Naive thymus-derived CD8-positive, alpha-beta T cell (primary cell): ENCODE data around the gene HBQ1. TPM values are rescaled to one million over a fixed set of nuclear protein-coding genes. Genes with fewer than 3 reads are reported as not detected.

Source experiments
- polyA plus RNA-seq, 3 donors: library from polyadenylated mRNA; unstranded; fragments of 300-500 nt; fragmentation: Illumina TruSeq; gene quantifications; one replicate each; pipeline ENCODE4 v1.2.3, GENCODE V29; 2021
- total RNA-seq, 8 experiments: library from RNA in 2 of 8; stranded (reverse) in 2 of 8; gene quantifications; one replicate each; pipeline ENCODE4 v1.2.3 and lab custom pipeline; 2021 to 2026

HBQ1 gene
- total and polyA plus RNA-seq, 5 experiments from 2014 or later: 0.71 TPM; not detected in 4

Other genes with a start within 250 kb of the HBQ1 start
- gene POLR3K, start 126.9 kb upstream of the HBQ1 start, total RNA-seq: 10 to 100 TPM; 16.2 to 17.1 TPM
- 10 to 100 TPM; 20.9 to 29.5 (median 23.1) TPM for gene POLR3K, start 126.9 kb upstream of the HBQ1 start, polyA plus RNA-seq
- gene SNRNP25, start 126.6 kb upstream of the HBQ1 start, total RNA-seq: 10 to 100 TPM in 1 of 2 experiments, 1 to 10 TPM in 1; 9.5 to 11.3 TPM
- 10 to 100 TPM; 20.2 to 30.2 (median 22.3) TPM for gene SNRNP25, start 126.6 kb upstream of the HBQ1 start, polyA plus RNA-seq
- gene RHBDF1, start 107.8 kb upstream of the HBQ1 start, total RNA-seq: not detected
- gene RHBDF1, start 107.8 kb upstream of the HBQ1 start, polyA plus RNA-seq: under 1 TPM in 1 of 3 donors, not detected in 2; 0.50 TPM
- gene MPG, start 102.2 kb upstream of the HBQ1 start, total RNA-seq: 10 to 100 TPM; 24.5 to 27.2 TPM
- gene MPG, start 102.2 kb upstream of the HBQ1 start, polyA plus RNA-seq: 10 to 100 TPM; 46.0 to 57.7 (median 51.8) TPM
- gene NPRL3, start 41.8 kb upstream of the HBQ1 start, total RNA-seq: 10 to 100 TPM; 40.7 to 41.3 TPM
- gene NPRL3, start 41.8 kb upstream of the HBQ1 start, polyA plus RNA-seq: 10 to 100 TPM in 2 of 3 donors, 1 to 10 TPM in 1; 5.9 to 16.2 (median 13.1) TPM
- gene HBZ, start 27.8 kb upstream of the HBQ1 start, total RNA-seq: not detected
- not detected for gene HBZ, start 27.8 kb upstream of the HBQ1 start, polyA plus RNA-seq
- gene HBM, start 14.5 kb upstream of the HBQ1 start, total RNA-seq: not detected
- gene HBM, start 14.5 kb upstream of the HBQ1 start, polyA plus RNA-seq: not detected
- not detected for gene HBA2, start 7.6 kb upstream of the HBQ1 start, total RNA-seq
- gene HBA2, start 7.6 kb upstream of the HBQ1 start, polyA plus RNA-seq: 1 to 10 TPM in 1 of 3 donors, under 1 TPM in 1, not detected in 1; 0.89 to 8.6 TPM
- gene HBA1, start 3.8 kb upstream of the HBQ1 start, total RNA-seq: not detected
- gene HBA1, start 3.8 kb upstream of the HBQ1 start, polyA plus RNA-seq: 1 to 10 TPM in 1 of 3 donors, not detected in 2; 1.7 TPM
- gene LUC7L, start 49.0 kb downstream of the HBQ1 start, total RNA-seq: 100 to 1,000 TPM; 193 to 194 TPM
- 10 to 100 TPM in 1 of 3 donors, 1 to 10 TPM in 2; 4.5 to 11.9 (median 7.2) TPM for gene LUC7L, start 49.0 kb downstream of the HBQ1 start, polyA plus RNA-seq
- gene FAM234A, start 54.4 kb downstream of the HBQ1 start, total RNA-seq: 10 to 100 TPM; 36.7 to 46.5 TPM
- 10 to 100 TPM; 18.8 to 46.4 (median 34.4) TPM for gene FAM234A, start 54.4 kb downstream of the HBQ1 start, polyA plus RNA-seq
- gene RGS11, start 95.5 kb downstream of the HBQ1 start, total RNA-seq: not detected
- not detected for gene RGS11, start 95.5 kb downstream of the HBQ1 start, polyA plus RNA-seq
- gene ARHGDIG, start 100.1 kb downstream of the HBQ1 start, total RNA-seq: under 1 TPM in 1 of 2 experiments, not detected in 1; 0.68 TPM
- gene ARHGDIG, start 100.1 kb downstream of the HBQ1 start, polyA plus RNA-seq: not detected
- gene PDIA2, start 102.7 kb downstream of the HBQ1 start, total RNA-seq: under 1 TPM in 1 of 2 experiments, not detected in 1; 0.44 TPM
- gene PDIA2, start 102.7 kb downstream of the HBQ1 start, polyA plus RNA-seq: not detected
- 10 to 100 TPM; 40.7 to 44.0 TPM for gene AXIN1, start 172.3 kb downstream of the HBQ1 start, total RNA-seq
- 1 to 10 TPM; 1.6 to 4.1 (median 2.2) TPM for gene AXIN1, start 172.3 kb downstream of the HBQ1 start, polyA plus RNA-seq
- 10 to 100 TPM; 32.4 to 33.3 TPM for gene MRPL28, start 190.1 kb downstream of the HBQ1 start, total RNA-seq
- gene MRPL28, start 190.1 kb downstream of the HBQ1 start, polyA plus RNA-seq: 10 to 100 TPM; 57.4 to 66.6 (median 64.7) TPM
- 10 to 100 TPM; 80.1 to 80.4 TPM for gene PGAP6, start 201.5 kb downstream of the HBQ1 start, total RNA-seq
- 10 to 100 TPM; 19.5 to 38.1 (median 22.0) TPM for gene PGAP6, start 201.5 kb downstream of the HBQ1 start, polyA plus RNA-seq
- gene NME4, start 216.7 kb downstream of the HBQ1 start, total RNA-seq: 10 to 100 TPM; 29.7 to 33.2 TPM
- 10 to 100 TPM; 38.9 to 61.9 (median 60.7) TPM for gene NME4, start 216.7 kb downstream of the HBQ1 start, polyA plus RNA-seq
- gene DECR2, start 221.4 kb downstream of the HBQ1 start, total RNA-seq: 10 to 100 TPM in 1 of 2 experiments, 1 to 10 TPM in 1; 8.5 to 10.8 TPM
- gene DECR2, start 221.4 kb downstream of the HBQ1 start, polyA plus RNA-seq: 10 to 100 TPM in 1 of 3 donors, 1 to 10 TPM in 2; 7.4 to 12.2 (median 8.5) TPM
- gene RAB11FIP3, start 245.2 kb downstream of the HBQ1 start, total RNA-seq: 10 to 100 TPM; 43.8 to 49.7 TPM
- gene RAB11FIP3, start 245.2 kb downstream of the HBQ1 start, polyA plus RNA-seq: 1 to 10 TPM; 1.3 to 5.0 (median 2.2) TPM